ENCODE results near the gene GSK3B. TPM values are rescaled to one million over a fixed set of nuclear protein-coding genes. Genes with fewer than 3 reads are reported as not detected.

Gene GSK3B
- polyA plus RNA-seq, 3 donors: 16.2 to 20.6 (median 20.5) TPM

DNA sequence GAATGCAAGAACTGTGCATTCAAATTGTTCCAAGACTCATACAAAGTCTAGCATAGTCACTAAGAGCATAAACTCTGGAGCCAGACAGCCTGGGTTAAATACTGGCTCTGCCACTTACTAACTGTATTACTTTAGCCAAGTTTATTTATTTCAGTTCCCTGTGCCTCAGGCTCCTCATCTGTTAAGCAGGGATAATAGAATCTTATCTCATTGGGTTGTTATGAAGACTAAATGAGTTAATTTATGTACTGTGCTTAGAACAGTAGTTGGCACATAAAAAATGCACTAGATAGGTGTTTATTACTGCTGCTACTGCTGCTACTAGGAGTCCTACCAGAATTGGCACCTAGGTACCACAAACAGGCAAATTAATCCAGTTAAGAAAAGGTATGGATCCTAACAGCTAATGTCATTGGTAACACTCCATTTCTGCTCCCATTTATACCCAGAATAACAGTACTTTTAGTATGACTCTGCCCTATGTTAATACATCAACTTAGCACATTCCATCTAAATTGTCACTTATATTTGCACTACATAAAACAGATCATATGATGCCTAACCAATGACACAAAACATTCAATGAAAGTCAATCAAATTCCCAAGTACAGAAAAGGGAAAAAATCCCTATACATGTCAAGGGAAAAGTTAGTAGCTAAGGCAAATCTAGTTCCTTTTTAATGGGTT lies 45.7 kb downstream of the GSK3B start:
- H3K36me3 ChIP-seq (replicated peaks in 1 of 2; ENCODE audit: control insufficient read depth in 1 of 2, insufficient read depth in 2 of 2, low read length in 2 of 2): peaks cover 0 to 27% of the 10 kb centered on the region in 2 donors
- TF ChIP-seq, protein P1, sequence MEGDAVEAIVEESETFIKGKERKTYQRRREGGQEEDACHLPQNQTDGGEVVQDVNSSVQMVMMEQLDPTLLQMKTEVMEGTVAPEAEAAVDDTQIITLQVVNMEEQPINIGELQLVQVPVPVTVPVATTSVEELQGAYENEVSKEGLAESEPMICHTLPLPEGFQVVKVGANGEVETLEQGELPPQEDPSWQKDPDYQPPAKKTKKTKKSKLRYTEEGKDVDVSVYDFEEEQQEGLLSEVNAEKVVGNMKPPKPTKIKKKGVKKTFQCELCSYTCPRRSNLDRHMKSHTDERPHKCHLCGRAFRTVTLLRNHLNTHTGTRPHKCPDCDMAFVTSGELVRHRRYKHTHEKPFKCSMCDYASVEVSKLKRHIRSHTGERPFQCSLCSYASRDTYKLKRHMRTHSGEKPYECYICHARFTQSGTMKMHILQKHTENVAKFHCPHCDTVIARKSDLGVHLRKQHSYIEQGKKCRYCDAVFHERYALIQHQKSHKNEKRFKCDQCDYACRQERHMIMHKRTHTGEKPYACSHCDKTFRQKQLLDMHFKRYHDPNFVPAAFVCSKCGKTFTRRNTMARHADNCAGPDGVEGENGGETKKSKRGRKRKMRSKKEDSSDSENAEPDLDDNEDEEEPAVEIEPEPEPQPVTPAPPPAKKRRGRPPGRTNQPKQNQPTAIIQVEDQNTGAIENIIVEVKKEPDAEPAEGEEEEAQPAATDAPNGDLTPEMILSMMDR (IDR thresholded peaks at IDR 0.05): no peak
- no peak overlapping the region for H2AFZ ChIP-seq (ENCODE audit: insufficient read depth, low read depth, low read length, poor library complexity, severe bottlenecking)
- DNase-seq: no peak
- peaks cover 20 to 32% of the 10 kb centered on the region in 2 donors for H3K9me3 ChIP-seq (replicated peaks in 1 of 2; ENCODE audit: control insufficient read depth in 1 of 2, insufficient read depth in 1 of 2, low read length in 2 of 2)
- H3K4me2 ChIP-seq (replicated peaks; ENCODE audit: extremely low read depth, low read length, poor library complexity, severe bottlenecking): no peak overlapping the region
- peaks cover 16 to 34% (median 26%) of the 10 kb centered on the region in 7 donors for H3K9me3 Mint-ChIP-seq
- no peak overlapping the region for H3K27ac ChIP-seq (ENCODE audit: low read depth in 1 of 2, low read length in 2 of 2)
- H3K27me3 Mint-ChIP-seq (ENCODE audit: low read depth in 3 of 3): no peaks in the 10 kb centered on the region
- peaks cover 100% of the 10 kb centered on the region for H3K79me2 ChIP-seq (ENCODE audit: insufficient read depth, low read length)
- intact Hi-C loops (cut with micrococcal nuclease): no loop called here
- H3K27ac Mint-ChIP-seq: no peak overlapping the region
- H3K36me3 Mint-ChIP-seq: peaks cover 18 to 28% of the 10 kb centered on the region in 2 donors
- H3K9ac ChIP-seq (ENCODE audit: insufficient read depth, low read length, poor library complexity, severe bottlenecking): no peak overlapping the region
- no peak overlapping the region for H3K4me3 ChIP-seq (replicated peaks in 1 of 3; ENCODE audit: low read depth in 2 of 3, low read length in 3 of 3)
- no peaks in the 10 kb centered on the region for H3K27me3 ChIP-seq (ENCODE audit: control insufficient read depth in 2 of 2, insufficient read depth in 2 of 2, low read length in 2 of 2)
- peaks cover 0 to 5% of the 10 kb centered on the region in 2 donors for H3K4me1 ChIP-seq (ENCODE audit: control insufficient read depth in 1 of 2, insufficient read depth in 2 of 2, low read length in 2 of 2)
- H4K20me1 ChIP-seq (ENCODE audit: insufficient read depth, low read length): peaks cover 91% of the 10 kb centered on the region
- peaks cover 25% of the 10 kb centered on the region for H3K4me1 Mint-ChIP-seq
- no peak overlapping the region for H3K4me3 Mint-ChIP-seq

DNA sequence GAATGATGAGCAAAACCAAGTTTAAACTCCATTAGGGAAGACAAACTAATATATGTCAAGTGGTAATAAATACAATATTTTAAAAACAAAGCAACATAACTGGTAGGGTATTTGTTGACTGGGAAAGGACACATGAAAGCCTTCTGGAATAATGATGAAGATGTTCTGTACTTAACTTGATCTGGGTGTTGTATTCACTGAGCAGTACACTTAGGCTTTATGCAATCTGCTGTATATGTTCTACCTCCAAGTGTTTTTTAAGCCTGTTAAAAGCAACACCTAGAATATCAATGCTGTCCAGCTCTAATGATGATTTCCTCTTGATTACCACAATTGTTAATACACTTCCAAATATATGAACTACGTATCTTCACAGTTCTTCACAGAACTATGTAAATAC lies 46.6 kb downstream of the GSK3B start:
- Mint-ChIP-seq H3K4me3 (no peak overlapping the region), H3K36me3 (peaks cover 21 to 35% of the 10 kb centered on the region in 2 donors), H3K27me3 (ENCODE audit: low read depth in 3 of 3) (no peaks in the 10 kb centered on the region), H3K4me1 (peaks cover 25% of the 10 kb centered on the region), H3K9me3 (peaks cover 22 to 42% (median 31%) of the 10 kb centered on the region in 7 donors), H3K27ac (no peak overlapping the region)
- Histone ChIP-seq H3K9ac (ENCODE audit: insufficient read depth, low read length, poor library complexity, severe bottlenecking) (no peak overlapping the region), H3K4me1 (ENCODE audit: control insufficient read depth in 1 of 2, insufficient read depth in 2 of 2, low read length in 2 of 2) (peaks cover 0 to 5% of the 10 kb centered on the region in 2 donors), H3K9me3 (replicated peaks in 1 of 2; ENCODE audit: control insufficient read depth in 1 of 2, insufficient read depth in 1 of 2, low read length in 2 of 2) (peaks cover 27 to 40% of the 10 kb centered on the region in 2 donors), H3K27ac (ENCODE audit: low read depth in 1 of 2, low read length in 2 of 2) (no peak overlapping the region), H3K4me3 (replicated peaks in 1 of 3; ENCODE audit: low read depth in 2 of 3, low read length in 3 of 3) (no peak overlapping the region), H3K4me2 (replicated peaks; ENCODE audit: extremely low read depth, low read length, poor library complexity, severe bottlenecking) (no peak overlapping the region), H4K20me1 (ENCODE audit: insufficient read depth, low read length) (peaks cover 91% of the 10 kb centered on the region), H2AFZ (ENCODE audit: insufficient read depth, low read depth, low read length, poor library complexity, severe bottlenecking) (no peak overlapping the region), H3K27me3 (ENCODE audit: control insufficient read depth in 2 of 2, insufficient read depth in 2 of 2, low read length in 2 of 2) (no peaks in the 10 kb centered on the region), H3K36me3 (replicated peaks in 1 of 2; ENCODE audit: control insufficient read depth in 1 of 2, insufficient read depth in 2 of 2, low read length in 2 of 2) (peaks cover 0 to 35% of the 10 kb centered on the region in 2 donors), H3K79me2 (ENCODE audit: insufficient read depth, low read length) (peaks cover 100% of the 10 kb centered on the region)
- TF ChIP-seq, protein P1 (IDR thresholded peaks at IDR 0.05): no peak
- no peak for DNase-seq
- WGBS (ENCODE audit: insufficient coverage): no CpG with 5 or more reads among the region's 1 CpG
- intact Hi-C loops (cut with micrococcal nuclease): no loop called here

Measured in CD14-positive monocyte (primary cell).